ENCODE data around the gene FAM174B. TPM values are rescaled to one million over a fixed set of nuclear protein-coding genes. Genes with fewer than 3 reads are reported as not detected.

The FAM174B gene
- total and polyA plus RNA-seq, 2 experiments from 2014 or later, result 15.0 to 21.8 TPM

DNA sequence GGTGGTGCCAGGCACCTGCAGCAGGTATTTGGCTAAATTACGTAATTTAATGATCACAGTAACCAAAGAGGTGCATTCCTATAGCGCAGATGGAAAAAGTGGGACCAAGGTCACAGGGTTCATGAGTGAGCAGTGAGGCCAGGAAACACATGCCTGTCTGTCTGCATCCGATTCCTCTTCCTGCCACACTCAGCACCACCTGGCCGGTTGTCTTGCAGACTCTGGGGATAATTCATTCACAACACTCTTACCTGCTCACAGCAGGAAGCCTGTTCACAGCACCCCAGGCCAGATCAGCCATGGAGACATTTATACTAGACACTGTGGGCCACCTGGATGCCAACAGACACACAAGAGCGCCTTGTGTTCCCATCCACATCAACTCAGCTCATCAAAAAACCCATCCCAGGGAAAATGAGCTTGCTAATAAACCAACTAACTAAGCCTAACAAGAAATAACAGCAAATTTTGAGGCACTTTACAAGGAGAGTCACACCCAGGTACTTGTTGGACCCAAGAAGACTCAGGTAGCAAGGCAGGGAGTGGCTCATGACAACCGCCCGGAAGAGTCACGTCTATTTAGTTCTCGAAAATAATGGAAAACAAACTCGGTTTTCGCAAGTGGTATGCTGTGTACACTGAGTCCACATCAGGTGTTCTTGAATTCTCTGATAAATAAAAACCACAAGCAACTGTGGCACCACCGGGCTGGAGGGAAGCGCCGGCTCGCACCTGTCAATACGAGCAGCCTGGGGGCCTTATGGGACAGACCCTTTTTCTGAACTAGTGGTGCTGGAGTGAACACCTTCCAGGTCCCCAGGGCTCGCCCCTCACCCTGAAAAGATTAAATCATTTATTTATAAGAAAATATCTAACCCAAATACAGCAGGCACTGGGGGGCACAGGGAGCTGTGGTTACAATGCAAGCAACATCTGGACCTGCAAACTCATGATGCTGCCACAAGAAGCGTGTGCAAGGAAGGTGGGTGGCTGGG, 40.5 kb downstream of the FAM174B start (continued):
- TF ChIP-seq, protein P1, sequence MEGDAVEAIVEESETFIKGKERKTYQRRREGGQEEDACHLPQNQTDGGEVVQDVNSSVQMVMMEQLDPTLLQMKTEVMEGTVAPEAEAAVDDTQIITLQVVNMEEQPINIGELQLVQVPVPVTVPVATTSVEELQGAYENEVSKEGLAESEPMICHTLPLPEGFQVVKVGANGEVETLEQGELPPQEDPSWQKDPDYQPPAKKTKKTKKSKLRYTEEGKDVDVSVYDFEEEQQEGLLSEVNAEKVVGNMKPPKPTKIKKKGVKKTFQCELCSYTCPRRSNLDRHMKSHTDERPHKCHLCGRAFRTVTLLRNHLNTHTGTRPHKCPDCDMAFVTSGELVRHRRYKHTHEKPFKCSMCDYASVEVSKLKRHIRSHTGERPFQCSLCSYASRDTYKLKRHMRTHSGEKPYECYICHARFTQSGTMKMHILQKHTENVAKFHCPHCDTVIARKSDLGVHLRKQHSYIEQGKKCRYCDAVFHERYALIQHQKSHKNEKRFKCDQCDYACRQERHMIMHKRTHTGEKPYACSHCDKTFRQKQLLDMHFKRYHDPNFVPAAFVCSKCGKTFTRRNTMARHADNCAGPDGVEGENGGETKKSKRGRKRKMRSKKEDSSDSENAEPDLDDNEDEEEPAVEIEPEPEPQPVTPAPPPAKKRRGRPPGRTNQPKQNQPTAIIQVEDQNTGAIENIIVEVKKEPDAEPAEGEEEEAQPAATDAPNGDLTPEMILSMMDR (conservative IDR thresholded peaks at IDR 0.05; ENCODE audit: low read depth in 2 of 2), result no peak
- TF ChIP-seq CREB1 (CRISPR knock-in tag; IDR thresholded peaks at IDR 0.05; ENCODE audit: low read depth), result no peak

DNA sequence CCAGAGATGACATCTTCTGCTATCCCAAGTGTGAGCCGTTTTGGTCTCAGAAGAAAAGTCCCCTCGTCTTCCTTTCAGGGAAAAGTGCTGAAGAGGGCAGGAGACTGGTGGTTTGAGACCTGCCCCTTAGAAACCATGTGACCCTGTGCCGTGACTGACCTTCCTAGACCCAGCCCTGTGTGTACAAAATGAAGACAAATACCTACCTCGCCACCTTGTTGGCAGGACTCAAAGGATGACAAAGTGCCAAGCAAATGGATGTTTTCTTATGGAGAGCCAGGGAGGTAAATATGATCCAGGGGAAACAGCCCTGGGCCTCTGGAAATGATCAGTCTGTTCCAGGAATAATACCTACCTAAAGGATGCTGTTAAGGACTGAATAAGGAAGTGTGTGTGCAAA, 41.3 kb downstream of the FAM174B start:
- Histone ChIP-seq H3K27me3 (ENCODE audit: insufficient read depth) (no peaks in the 10 kb centered on the region), H3K36me3 (ENCODE audit: insufficient read depth) (peaks cover 4% of the 10 kb centered on the region; the same call in 1 of the 2 replicates), H3K4me3 (no peak overlapping the region), H3K4me1 (ENCODE audit: insufficient read depth) (0 out of 2 replicates have a peak, but pooled peaks cover 10% of the 10 kb centered on the region), H3K27ac (ENCODE audit: low read depth) (no peak overlapping the region), H3K9me2 (ENCODE audit: insufficient read depth) (no peaks in the 10 kb centered on the region), H4K20me1 (replicated peaks; ENCODE audit: insufficient read depth) (no peaks in the 10 kb centered on the region), H3K4me2 (no peak overlapping the region), H3K79me2 (replicated peaks; ENCODE audit: insufficient read depth) (no peaks in the 10 kb centered on the region), H3F3A (replicated peaks; ENCODE audit: low read depth) (no peaks in the 10 kb centered on the region), H2AFZ (no peak overlapping the region)
- Mint-ChIP-seq H3K27me3 (ENCODE audit: insufficient read depth, low read depth, poor library complexity) (peaks cover 4% of the 10 kb centered on the region), H3K9me3 (no peaks in the 10 kb centered on the region), H3K36me3 (ENCODE audit: low read depth) (peaks cover 6% of the 10 kb centered on the region; the same call in 2 of the 3 replicates), H3K27ac (no peak overlapping the region), H3K4me3 (no peak overlapping the region), H3K4me1 (peaks cover 13% of the 10 kb centered on the region)
- ATAC-seq (no peak), DNase-seq (ENCODE audit: low spot score) (no peak)
- TF ChIP-seq JUNB (IDR thresholded peaks at IDR 0.05; ENCODE audit: unreplicated experiment) (no peak), ZNF331 (CRISPR knock-in tag; IDR thresholded peaks at IDR 0.05; ENCODE audit: low read depth) (no peak), NANOG (IDR thresholded peaks at IDR 0.05; ENCODE audit: borderline replicate concordance) (no peak), STAT1 (IDR thresholded peaks at IDR 0.05; ENCODE audit: unreplicated experiment) (no peak), EZH2 (IDR thresholded peaks at IDR 0.05; ENCODE audit: low read depth, unreplicated experiment) (no peak), ZNF114 (CRISPR knock-in tag; IDR thresholded peaks at IDR 0.05) (no peak), CREB1 (CRISPR knock-in tag; IDR thresholded peaks at IDR 0.05; ENCODE audit: low read depth) (no peak), POLR2AphosphoS5 (IDR thresholded peaks at IDR 0.05; ENCODE audit: low read depth) (no peak)
- TF ChIP-seq, protein P2, sequence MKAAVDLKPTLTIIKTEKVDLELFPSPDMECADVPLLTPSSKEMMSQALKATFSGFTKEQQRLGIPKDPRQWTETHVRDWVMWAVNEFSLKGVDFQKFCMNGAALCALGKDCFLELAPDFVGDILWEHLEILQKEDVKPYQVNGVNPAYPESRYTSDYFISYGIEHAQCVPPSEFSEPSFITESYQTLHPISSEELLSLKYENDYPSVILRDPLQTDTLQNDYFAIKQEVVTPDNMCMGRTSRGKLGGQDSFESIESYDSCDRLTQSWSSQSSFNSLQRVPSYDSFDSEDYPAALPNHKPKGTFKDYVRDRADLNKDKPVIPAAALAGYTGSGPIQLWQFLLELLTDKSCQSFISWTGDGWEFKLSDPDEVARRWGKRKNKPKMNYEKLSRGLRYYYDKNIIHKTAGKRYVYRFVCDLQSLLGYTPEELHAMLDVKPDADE (IDR thresholded peaks at IDR 0.05), result no peak
- TF ChIP-seq, protein P3, sequence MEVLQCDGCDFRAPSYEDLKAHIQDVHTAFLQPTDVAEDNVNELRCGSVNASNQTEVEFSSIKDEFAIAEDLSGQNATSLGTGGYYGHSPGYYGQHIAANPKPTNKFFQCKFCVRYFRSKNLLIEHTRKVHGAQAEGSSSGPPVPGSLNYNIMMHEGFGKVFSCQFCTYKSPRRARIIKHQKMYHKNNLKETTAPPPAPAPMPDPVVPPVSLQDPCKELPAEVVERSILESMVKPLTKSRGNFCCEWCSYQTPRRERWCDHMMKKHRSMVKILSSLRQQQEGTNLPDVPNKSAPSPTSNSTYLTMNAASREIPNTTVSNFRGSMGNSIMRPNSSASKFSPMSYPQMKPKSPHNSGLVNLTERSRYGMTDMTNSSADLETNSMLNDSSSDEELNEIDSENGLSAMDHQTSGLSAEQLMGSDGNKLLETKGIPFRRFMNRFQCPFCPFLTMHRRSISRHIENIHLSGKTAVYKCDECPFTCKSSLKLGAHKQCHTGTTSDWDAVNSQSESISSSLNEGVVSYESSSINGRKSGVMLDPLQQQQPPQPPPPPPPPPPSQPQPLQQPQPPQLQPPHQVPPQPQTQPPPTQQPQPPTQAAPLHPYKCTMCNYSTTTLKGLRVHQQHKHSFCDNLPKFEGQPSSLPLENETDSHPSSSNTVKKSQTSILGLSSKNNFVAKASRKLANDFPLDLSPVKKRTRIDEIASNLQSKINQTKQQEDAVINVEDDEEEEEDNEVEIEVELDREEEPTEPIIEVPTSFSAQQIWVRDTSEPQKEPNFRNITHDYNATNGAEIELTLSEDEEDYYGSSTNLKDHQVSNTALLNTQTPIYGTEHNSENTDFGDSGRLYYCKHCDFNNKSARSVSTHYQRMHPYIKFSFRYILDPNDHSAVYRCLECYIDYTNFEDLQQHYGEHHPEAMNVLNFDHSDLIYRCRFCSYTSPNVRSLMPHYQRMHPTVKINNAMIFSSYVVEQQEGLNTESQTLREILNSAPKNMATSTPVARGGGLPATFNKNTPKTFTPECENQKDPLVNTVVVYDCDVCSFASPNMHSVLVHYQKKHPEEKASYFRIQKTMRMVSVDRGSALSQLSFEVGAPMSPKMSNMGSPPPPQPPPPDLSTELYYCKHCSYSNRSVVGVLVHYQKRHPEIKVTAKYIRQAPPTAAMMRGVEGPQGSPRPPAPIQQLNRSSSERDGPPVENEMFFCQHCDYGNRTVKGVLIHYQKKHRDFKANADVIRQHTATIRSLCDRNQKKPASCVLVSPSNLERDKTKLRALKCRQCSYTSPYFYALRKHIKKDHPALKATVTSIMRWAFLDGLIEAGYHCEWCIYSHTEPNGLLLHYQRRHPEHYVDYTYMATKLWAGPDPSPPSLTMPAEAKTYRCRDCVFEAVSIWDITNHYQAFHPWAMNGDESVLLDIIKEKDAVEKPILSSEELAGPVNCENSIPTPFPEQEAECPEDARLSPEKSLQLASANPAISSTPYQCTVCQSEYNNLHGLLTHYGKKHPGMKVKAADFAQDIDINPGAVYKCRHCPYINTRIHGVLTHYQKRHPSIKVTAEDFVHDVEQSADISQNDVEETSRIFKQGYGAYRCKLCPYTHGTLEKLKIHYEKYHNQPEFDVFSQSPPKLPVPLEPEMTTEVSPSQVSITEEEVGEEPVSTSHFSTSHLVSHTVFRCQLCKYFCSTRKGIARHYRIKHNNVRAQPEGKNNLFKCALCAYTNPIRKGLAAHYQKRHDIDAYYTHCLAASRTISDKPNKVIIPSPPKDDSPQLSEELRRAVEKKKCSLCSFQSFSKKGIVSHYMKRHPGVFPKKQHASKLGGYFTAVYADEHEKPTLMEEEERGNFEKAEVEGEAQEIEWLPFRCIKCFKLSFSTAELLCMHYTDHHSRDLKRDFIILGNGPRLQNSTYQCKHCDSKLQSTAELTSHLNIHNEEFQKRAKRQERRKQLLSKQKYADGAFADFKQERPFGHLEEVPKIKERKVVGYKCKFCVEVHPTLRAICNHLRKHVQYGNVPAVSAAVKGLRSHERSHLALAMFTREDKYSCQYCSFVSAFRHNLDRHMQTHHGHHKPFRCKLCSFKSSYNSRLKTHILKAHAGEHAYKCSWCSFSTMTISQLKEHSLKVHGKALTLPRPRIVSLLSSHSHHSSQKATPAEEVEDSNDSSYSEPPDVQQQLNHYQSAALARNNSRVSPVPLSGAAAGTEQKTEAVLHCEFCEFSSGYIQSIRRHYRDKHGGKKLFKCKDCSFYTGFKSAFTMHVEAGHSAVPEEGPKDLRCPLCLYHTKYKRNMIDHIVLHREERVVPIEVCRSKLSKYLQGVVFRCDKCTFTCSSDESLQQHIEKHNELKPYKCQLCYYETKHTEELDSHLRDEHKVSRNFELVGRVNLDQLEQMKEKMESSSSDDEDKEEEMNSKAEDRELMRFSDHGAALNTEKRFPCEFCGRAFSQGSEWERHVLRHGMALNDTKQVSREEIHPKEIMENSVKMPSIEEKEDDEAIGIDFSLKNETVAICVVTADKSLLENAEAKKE (CRISPR knock-in tag; IDR thresholded peaks at IDR 0.05), result no peak
- TF ChIP-seq, protein P1 (conservative IDR thresholded peaks at IDR 0.05; ENCODE audit: low read depth in 2 of 2), result no peak

Data from GM23338 (cell line).